GM12874 (cell line): ENCODE results near the gene MAGI1.

Source experiments
- CTCF ChIP-seq: IDR thresholded peaks from 2 replicates; pipeline ENCODE4 v1.5.1; 2011; ENCODE audit warnings: low read depth, mild to moderate bottlenecking, control low read depth, low read length, moderate library complexity; ENCODE audit not compliant: insufficient read depth

The MAGI1 gene

GRCh38 chr3:65493938-65494337 is 544.8 kb downstream of the MAGI1 start:
- TF ChIP-seq CTCF = no peak

GRCh38 chr3:65493371-65493882 is 545.3 kb downstream of the MAGI1 start:
- TF ChIP-seq CTCF = no peak

- TF ChIP-seq CTCF = no peak
These were observed 546.5 kb downstream of the MAGI1 start for GRCh38 chr3:65492249-65492648.

GRCh38 chr3:65490114-65490513 is 548.6 kb downstream of the MAGI1 start:
- TF ChIP-seq CTCF = no peak

GRCh38 chr3:65489253-65489652 is 549.5 kb downstream of the MAGI1 start:
- no peak for TF ChIP-seq CTCF

- TF ChIP-seq CTCF = no peak
These were observed 552.8 kb downstream of the MAGI1 start for GRCh38 chr3:65485826-65486469.

GRCh38 chr3:65484964-65485363 is 553.8 kb downstream of the MAGI1 start:
- no peak for TF ChIP-seq CTCF

- no peak for TF ChIP-seq CTCF
These were observed 555.2 kb downstream of the MAGI1 start for GRCh38 chr3:65483480-65483879.
